Endothelial cell of umbilical vein (primary cell): ENCODE measurements around the gene CYP4V2. TPM values are rescaled to one million over a fixed set of nuclear protein-coding genes. Genes with fewer than 3 reads are reported as not detected.

Experiments
- BruUV-seq: library from RNA; stranded (reverse); fragments of 400-500 nt; replicated peaks from 2 replicates; lab custom pipeline; 2021; lab: Mats Ljungman, UMichigan
- CTCF ChIA-PET: fragments of 300-600, 350-600 bp; sonication (Branson Sonifier 250); formaldehyde crosslinking; loops from one replicate; lab custom pipeline; 2021; ENCODE audit warnings: antibody characterized with exemption, inconsistent platforms; lab: Charles Lee
- POLR2A ChIA-PET: fragments of 300-600, 350-600 bp; sonication (Branson Sonifier 250); formaldehyde crosslinking; loops from one replicate; lab custom pipeline; 2021; ENCODE audit warnings: antibody characterized with exemption, inconsistent platforms; lab: Charles Lee
- DNase-seq: peaks from one replicate; pipeline ENCODE4 v3.0.0-alpha.2; 2011; ENCODE audit warnings: low read depth, low spot score
- FAIRE-seq: peaks from 2 replicates; lab custom pipeline; 2011; peaks lifted over from hg19 to GRCh38; lab: Jason Lieb, UNC
- H2AFZ ChIP-seq: 2 replicates; pipeline ENCODE4 v1.6.0; 2012; ENCODE audit warnings: low read depth, low read length, control low read depth, inconsistent platforms
- H3K27ac ChIP-seq: 2 replicates; pipeline ENCODE4 v1.5.1; 2011; ENCODE audit warnings: low read depth, mild to moderate bottlenecking, control low read depth, low read length, moderate library complexity; ENCODE audit not compliant: insufficient read depth
- H3K27me3 ChIP-seq, 2 experiments: 2 replicates each; pipeline versions ENCODE4 v1.6.0 to v1.6.1; 2011; ENCODE audit warnings: low read length in 2 of 2, mixed read lengths in 1 of 2; ENCODE audit not compliant: control insufficient read depth in 2 of 2, insufficient read depth in 2 of 2
- H3K36me3 ChIP-seq, 2 experiments: 2 replicates in 1 of 2; 3 replicates in 1 of 2; pipeline ENCODE4 v1.5.1; 2011; ENCODE audit warnings: low read length in 2 of 2, mild to moderate bottlenecking in 1 of 2, moderate library complexity in 1 of 2; ENCODE audit not compliant: control insufficient read depth in 2 of 2, insufficient read depth in 2 of 2; ENCODE audit errors: extremely low read depth in 1 of 2
- H3K4me1 ChIP-seq: 3 replicates; pipeline ENCODE4 v1.5.1; 2011; ENCODE audit warnings: mild to moderate bottlenecking, low read length; ENCODE audit not compliant: control insufficient read depth, insufficient read depth; ENCODE audit errors: extremely low read depth
- H3K4me2 ChIP-seq: 2 replicates; pipeline ENCODE4 v1.6.1; 2011; ENCODE audit warnings: low read length, control low read depth, mixed read lengths; ENCODE audit not compliant: insufficient read depth
- H3K4me3 ChIP-seq, 3 experiments: fragments of 200-600 bp in 1 of 3; sonication (generic), shearing (Covaris generic) in 1 of 3; replicated peaks in 1 of 3; 2 replicates each; pipeline ENCODE4 v1.5.1; 2011 to 2016; ENCODE audit warnings: control low read depth in 3 of 3, low read length in 3 of 3, mild to moderate bottlenecking in 2 of 3, inconsistent platforms in 1 of 3, low read depth in 1 of 3, moderate library complexity in 1 of 3; ENCODE audit not compliant: insufficient read depth in 1 of 3
- H3K79me2 ChIP-seq: 2 replicates; pipeline ENCODE4 v1.6.0; 2012; ENCODE audit warnings: low read length, inconsistent platforms; ENCODE audit not compliant: control insufficient read depth, insufficient read depth
- H3K9ac ChIP-seq: replicated peaks from 2 replicates; pipeline ENCODE3; 2011; ENCODE audit warnings: low read length, control low read depth; ENCODE audit not compliant: insufficient read depth; ENCODE audit errors: extremely low read depth
- H3K9me1 ChIP-seq: replicated peaks from 3 replicates; pipeline ENCODE4 v1.6.0; 2011; ENCODE audit warnings: mild to moderate bottlenecking, low read length; ENCODE audit not compliant: control insufficient read depth, insufficient read depth; ENCODE audit errors: extremely low read depth
- H3K9me3 ChIP-seq: replicated peaks from 2 replicates; pipeline ENCODE4 v1.5.1; 2012; ENCODE audit warnings: low read length, inconsistent platforms; ENCODE audit not compliant: control insufficient read depth, insufficient read depth
- H4K20me1 ChIP-seq: replicated peaks from 2 replicates; pipeline ENCODE3; 2011; ENCODE audit warnings: mild to moderate bottlenecking, low read length; ENCODE audit not compliant: control insufficient read depth, insufficient read depth; ENCODE audit errors: extremely low read depth
- CTCF ChIP-seq, 2 donors: IDR thresholded peaks; 1 replicate in 1 of 2; 2 replicates in 1 of 2; pipeline ENCODE4 v1.5.1; 2011; ENCODE audit warnings: low read length in 2 of 2, mild to moderate bottlenecking in 2 of 2, moderate library complexity in 2 of 2, control low read depth in 1 of 2, inconsistent platforms in 1 of 2, low read depth in 1 of 2; ENCODE audit not compliant: insufficient read depth in 1 of 2; ENCODE audit errors: extremely low read depth in 1 of 2
- FOS ChIP-seq: IDR thresholded peaks from 2 replicates; pipeline ENCODE4 v1.6.1; 2011; ENCODE audit warnings: mild to moderate bottlenecking, low read length, moderate library complexity, borderline replicate concordance; ENCODE audit not compliant: insufficient read depth
- JUN ChIP-seq: IDR thresholded peaks from 2 replicates; pipeline ENCODE4 v1.6.1; 2011; ENCODE audit warnings: borderline replicate concordance, low read depth; ENCODE audit not compliant: insufficient read length, insufficient read depth
- POLR2A ChIP-seq: IDR thresholded peaks from 2 replicates; pipeline ENCODE4 v1.6.1; 2012; ENCODE audit warnings: low read depth, mild to moderate bottlenecking, control low read depth, low read length
- POLR2AphosphoS5 ChIP-seq: IDR thresholded peaks from 2 replicates; pipeline ENCODE4 v1.6.1; 2012; ENCODE audit warnings: low read depth, mild to moderate bottlenecking, control low read depth, low read length, moderate library complexity; ENCODE audit not compliant: insufficient read depth
- dilution Hi-C: fragments of 300-500 bp; cut with MboI; formaldehyde crosslinking; loops from one replicate; pipeline ENCODE4 v1.15.0; 2019; ENCODE audit warnings: low sequenced_read_pairs; ENCODE audit not compliant: extremely low pct_ligation_motif_present
- intact Hi-C: fragments of 100-400 bp; cut with micrococcal nuclease; formaldehyde crosslinking; loops from one replicate; pipeline ENCODE4 v1.10.0; 2022
- polyA plus RNA-seq, 4 experiments: library from polyadenylated mRNA; depleted of rRNA in 3 of 4; stranded (reverse) in 3 of 4; unstranded in 1 of 4; fragments of >200 nt; gene quantifications; 2 replicates each; pipeline versions ENCODE4 v1.2.1 to v1.2.3, GENCODE V29; 2011 to 2012; ENCODE audit warnings: missing spikeins in 1 of 4
- total RNA-seq: library from RNA; stranded (reverse); gene quantifications from 2 replicates; pipeline ENCODE4 v1.2.3, GENCODE V29; 2021

Gene CYP4V2
- total and polyA plus RNA-seq, 2 donors (not counting 3 experiments of a cell fraction or from before 2014, with no cell fraction given): 0.28 to 1.7 TPM

DNA sequence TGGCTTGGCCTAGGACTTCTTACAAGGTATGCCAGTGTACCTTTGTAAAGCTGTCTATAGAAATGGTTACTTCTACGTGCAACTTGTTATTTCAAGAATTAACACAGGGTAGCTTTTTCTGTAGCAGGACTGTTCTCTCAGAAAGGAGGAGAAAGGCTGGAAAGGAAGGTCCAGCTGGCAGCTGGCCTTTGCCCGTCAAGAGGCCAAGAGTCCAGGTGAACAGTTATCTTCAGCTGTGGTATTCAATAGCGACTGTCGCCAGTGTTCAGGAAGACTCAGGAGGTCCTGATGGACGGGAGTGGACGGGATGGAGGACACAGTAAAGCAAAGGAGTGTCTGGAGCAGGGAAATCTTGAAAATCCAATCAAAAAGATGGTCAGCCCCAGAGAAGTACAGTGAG is 4.7 kb downstream of the CYP4V2 start:
- Histone ChIP-seq H3K4me2 (no peak overlapping the region), H3K27ac (no peak overlapping the region), H3K36me3 (no peaks in the 10 kb centered on the region), H3K4me3 (no peak overlapping the region), H3K9me1 (no peaks in the 10 kb centered on the region), H3K9ac (no peak overlapping the region), H3K4me1 (no peaks in the 10 kb centered on the region), H4K20me1 (no peaks in the 10 kb centered on the region), H2AFZ (no peak overlapping the region), H3K9me3 (no peaks in the 10 kb centered on the region), H3K27me3 (no peaks in the 10 kb centered on the region), H3K79me2 (no peaks in the 10 kb centered on the region)
- ChIA-PET CTCF (no interaction called here), POLR2A (no interaction called here)
- intact Hi-C loops (loop anchor here (10.0 kb wide), 1 partner anchor 1371 kb away; the partner anchor contains the start of gene ACSL1), dilution Hi-C loops (no loop called here)
- no TSS peak for BruUV-seq
- TF ChIP-seq POLR2A (no peak), JUN (no peak), FOS (no peak)
- DNase-seq (no peak), FAIRE-seq (no peak)

DNA sequence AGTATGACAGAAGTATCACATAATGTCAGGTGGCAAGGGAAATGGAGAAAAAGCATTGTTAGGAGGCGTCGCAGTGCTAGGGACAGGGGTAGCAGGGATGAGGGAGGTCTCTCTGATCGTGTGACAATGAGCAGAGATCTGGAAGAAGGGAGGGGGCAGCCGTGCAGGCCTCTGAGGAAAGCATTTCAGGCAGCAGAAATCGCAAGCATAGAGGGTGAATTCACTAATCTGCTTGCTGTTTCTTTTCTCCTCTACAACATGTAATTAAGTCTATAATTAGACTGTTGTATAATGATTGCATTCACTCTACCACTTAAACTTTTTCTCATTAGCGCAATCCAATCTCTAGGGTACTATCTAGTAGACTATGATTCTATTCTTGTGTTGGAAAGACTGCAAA is 9.1 kb downstream of the CYP4V2 start:
- H3K4me3 ChIP-seq: no peak overlapping the region
- DNase-seq: no peak
- no TSS peak for BruUV-seq
- no peak overlapping the region for H3K4me2 ChIP-seq
- ChIA-PET CTCF (no interaction called here), POLR2A (no interaction called here)
- FAIRE-seq: no peak
- no peaks in the 10 kb centered on the region for H3K79me2 ChIP-seq
- no peaks in the 10 kb centered on the region for H3K36me3 ChIP-seq
- dilution Hi-C loops: no loop called here
- no peaks in the 10 kb centered on the region for H4K20me1 ChIP-seq
- no peaks in the 10 kb centered on the region for H3K9me3 ChIP-seq
- intact Hi-C loops: no loop called here
- H3K27ac ChIP-seq: no peak overlapping the region
- H3K27me3 ChIP-seq: no peaks in the 10 kb centered on the region
- H2AFZ ChIP-seq: no peak overlapping the region
- no peaks in the 10 kb centered on the region for H3K9me1 ChIP-seq
- no peak for TF ChIP-seq CTCF (IDR thresholded peaks at IDR 0.05; ENCODE audit: extremely low read depth in 1 of 2, insufficient read depth in 1 of 2, low read depth in 1 of 2, low read length in 2 of 2)
- no peak for TF ChIP-seq POLR2A
- no peak for TF ChIP-seq JUN
- no peak for TF ChIP-seq POLR2AphosphoS5
- no peaks in the 10 kb centered on the region for H3K4me1 ChIP-seq
- no peak overlapping the region for H3K9ac ChIP-seq
